ENCODE data around the gene MAGOH.

The MAGOH gene

DNA sequence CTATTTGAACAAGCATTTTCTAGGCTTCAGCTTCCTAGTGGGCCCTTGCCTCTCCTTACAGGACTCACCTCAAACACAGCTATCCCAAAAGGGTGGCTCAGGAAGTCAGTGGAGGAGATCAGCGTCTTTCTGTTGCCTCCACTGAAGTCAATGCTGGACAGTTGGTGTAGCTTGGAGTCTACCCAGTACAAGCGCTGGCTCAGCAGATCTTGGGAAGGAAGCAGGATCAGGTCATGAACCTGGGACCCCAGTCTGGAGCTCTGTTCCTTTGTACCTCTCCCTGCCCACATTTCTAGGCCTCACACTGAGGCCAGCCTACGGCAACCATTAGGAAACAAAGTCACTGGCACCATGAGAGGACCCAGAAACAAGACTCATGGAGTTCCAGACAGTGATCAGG is 23.7 kb upstream of the MAGOH start:
- no peak overlapping the region for H3K4me3 ChIP-seq (ENCODE audit: low read depth, low read length)
- no peak for DNase-seq (ENCODE audit: low read depth)
- TF ChIP-seq, protein P1, sequence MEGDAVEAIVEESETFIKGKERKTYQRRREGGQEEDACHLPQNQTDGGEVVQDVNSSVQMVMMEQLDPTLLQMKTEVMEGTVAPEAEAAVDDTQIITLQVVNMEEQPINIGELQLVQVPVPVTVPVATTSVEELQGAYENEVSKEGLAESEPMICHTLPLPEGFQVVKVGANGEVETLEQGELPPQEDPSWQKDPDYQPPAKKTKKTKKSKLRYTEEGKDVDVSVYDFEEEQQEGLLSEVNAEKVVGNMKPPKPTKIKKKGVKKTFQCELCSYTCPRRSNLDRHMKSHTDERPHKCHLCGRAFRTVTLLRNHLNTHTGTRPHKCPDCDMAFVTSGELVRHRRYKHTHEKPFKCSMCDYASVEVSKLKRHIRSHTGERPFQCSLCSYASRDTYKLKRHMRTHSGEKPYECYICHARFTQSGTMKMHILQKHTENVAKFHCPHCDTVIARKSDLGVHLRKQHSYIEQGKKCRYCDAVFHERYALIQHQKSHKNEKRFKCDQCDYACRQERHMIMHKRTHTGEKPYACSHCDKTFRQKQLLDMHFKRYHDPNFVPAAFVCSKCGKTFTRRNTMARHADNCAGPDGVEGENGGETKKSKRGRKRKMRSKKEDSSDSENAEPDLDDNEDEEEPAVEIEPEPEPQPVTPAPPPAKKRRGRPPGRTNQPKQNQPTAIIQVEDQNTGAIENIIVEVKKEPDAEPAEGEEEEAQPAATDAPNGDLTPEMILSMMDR (IDR thresholded peaks at IDR 0.05; ENCODE audit: insufficient read depth, low read depth, low read length, missing control alignments): no peak

DNA sequence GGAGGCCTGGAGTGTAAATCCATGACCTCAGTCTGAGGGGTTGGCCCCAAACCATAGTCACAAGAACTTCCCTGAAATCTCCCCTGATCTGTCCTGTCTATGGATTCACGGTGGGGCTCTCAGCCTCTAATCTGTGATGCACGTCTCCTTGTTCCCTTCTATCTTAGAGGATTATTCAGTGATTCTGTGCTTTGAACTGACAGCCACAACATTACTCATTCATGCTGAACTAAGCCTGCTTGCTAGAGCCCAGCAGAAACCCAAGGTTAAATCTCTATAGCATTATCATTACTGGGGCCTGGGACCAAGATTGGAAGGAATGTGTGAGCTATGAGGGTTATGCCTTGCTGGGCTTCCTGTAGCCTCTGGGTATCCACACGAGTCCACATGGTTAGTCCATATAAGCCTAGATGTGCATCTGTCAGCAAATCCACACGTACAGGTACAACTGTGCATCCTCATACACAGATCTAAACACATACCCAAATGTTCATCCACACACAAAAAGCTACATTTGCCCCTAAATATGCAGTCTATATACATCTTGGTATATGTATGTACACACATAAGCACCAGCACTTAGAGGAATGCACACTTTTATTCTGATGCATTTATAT is 22.4 kb upstream of the MAGOH start:
- DNase-seq (ENCODE audit: low read depth): no peak
- TF ChIP-seq, protein P1 (IDR thresholded peaks at IDR 0.05; ENCODE audit: insufficient read depth, low read depth, low read length, missing control alignments): no peak
- no peak overlapping the region for H3K4me3 ChIP-seq (ENCODE audit: low read depth, low read length)

DNA sequence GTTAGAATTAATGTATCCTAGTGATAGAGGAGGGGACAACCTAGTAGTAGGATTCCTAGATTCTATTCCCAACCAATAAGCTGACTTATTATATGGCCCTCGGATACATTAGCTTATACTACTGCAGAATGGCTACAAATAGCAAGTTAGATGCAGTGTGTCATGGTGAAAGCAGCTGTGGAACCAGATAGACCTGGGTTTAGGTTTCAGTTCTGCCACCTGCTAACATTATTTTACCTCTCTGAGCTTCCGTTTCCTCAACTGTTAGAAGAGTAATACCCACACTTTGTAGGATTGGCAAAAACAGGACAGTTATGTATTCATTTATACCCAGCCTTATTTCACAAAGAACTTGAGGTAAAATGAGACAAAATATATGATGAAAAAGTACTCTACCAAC is 21.6 kb upstream of the MAGOH start:
- no peak for DNase-seq (ENCODE audit: low read depth)
- TF ChIP-seq, protein P1 (IDR thresholded peaks at IDR 0.05; ENCODE audit: insufficient read depth, low read depth, low read length, missing control alignments): no peak
- no peak overlapping the region for H3K4me3 ChIP-seq (ENCODE audit: low read depth, low read length)

DNA sequence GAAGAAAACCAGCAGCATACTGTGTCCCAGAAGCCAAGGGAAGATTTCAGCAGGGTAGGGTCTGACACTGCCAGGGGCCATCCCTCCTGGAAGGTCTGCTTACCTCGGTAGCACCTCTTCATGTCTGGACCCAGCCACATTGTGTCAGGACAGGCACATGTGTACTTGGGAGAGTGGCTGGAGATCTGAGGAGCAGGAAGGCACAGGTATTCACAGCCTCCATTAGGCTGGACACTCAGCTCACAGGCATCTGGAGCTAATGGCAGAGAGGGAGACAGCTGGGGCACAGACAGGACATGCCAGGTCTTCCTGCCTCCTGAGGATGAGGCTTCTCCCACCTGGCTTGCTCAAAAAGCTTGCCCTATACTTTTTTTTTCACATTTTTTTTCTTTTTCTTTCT is 19.9 kb upstream of the MAGOH start:
- TF ChIP-seq, protein P1 (IDR thresholded peaks at IDR 0.05; ENCODE audit: insufficient read depth, low read depth, low read length, missing control alignments): no peak
- no peak overlapping the region for H3K4me3 ChIP-seq (ENCODE audit: low read depth, low read length)
- DNase-seq (ENCODE audit: low read depth): no peak

DNA sequence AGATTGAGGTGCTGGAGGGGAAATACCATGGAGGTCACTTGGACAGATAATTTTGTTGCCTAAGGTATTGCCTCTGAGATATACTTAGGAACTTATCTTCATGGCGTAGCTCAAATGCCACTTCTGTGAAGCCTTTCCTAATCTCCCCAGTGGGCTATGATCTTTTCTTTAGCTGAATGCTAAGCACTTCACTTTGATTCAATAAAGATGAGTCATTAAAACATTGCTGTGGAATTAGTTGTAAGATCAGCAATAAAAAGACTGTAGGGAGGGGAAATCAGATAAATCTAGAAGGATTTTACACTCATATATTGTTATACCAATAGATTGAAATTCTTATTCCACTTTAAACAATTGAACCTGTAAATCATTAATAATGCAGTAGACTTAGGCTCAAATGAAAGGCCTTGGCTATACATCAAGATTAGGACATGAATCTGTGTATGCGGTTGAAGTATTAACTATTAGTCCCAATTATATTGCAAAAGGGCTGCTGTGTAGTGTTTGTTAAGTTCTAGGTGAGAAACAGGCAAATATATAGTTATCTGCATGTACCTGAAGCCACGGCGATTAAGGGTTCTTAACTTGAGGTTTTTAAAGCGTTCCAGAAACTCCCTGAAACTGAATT is 19.2 kb upstream of the MAGOH start:
- TF ChIP-seq, protein P1 (IDR thresholded peaks at IDR 0.05; ENCODE audit: insufficient read depth, low read depth, low read length, missing control alignments): no peak
- no peak overlapping the region for H3K4me3 ChIP-seq (ENCODE audit: low read depth, low read length)
- no peak for DNase-seq (ENCODE audit: low read depth)

DNA sequence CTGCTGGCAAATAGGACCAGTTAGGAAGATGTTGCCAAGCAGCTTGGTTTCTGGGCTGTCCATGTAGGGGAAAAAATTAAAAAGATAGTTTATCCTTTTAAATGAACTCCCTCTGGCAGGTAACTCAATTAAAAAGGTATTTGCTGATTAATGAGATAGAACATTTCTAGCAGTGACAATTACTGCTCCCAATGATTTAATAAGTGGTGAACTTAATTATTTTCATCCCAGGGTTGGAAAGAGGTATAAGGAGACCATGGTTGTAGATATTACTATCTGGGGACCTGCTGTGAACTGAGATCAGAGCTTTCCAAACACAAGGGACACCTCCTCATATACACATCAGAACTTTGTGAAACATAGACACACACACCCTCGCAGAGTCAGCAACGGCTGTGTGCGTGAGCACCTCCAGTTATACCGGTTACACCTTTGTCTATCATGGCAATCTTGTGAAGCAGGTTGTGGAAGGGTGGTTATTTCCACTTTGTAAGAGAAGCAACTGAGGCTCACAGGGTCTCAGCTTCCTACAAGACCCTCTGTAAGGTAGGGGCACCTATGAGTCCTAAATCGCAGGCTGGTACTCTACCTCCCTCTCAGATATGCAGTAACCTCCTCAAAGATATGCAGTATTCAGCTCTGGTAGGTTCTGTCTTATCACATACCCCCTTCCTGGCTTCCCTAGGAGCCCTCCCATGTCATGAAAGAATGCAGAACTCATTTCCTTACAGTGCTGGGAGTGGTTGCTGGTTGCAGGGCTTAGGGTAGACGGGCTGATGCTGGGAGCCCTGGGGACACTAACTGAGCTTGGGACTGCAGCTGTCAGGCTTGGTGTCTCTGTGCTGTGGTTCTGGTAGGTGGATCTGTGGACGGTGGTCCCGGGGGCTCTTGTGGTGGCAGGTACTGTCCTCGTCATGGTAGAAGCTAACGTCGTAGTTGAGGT is 18.5 kb upstream of the MAGOH start:
- H3K4me3 ChIP-seq (ENCODE audit: low read depth, low read length): no peak overlapping the region
- TF ChIP-seq, protein P1 (IDR thresholded peaks at IDR 0.05; ENCODE audit: insufficient read depth, low read depth, low read length, missing control alignments): no peak
- DNase-seq (ENCODE audit: low read depth): no peak

Measured in GM12865 (cell line).